PC-9 (cell line): ENCODE measurements around the gene TENM4. TPM values are rescaled to one million over a fixed set of nuclear protein-coding genes. Genes with fewer than 3 reads are reported as not detected.

Experiments
- BruUV-seq: library from RNA; stranded (reverse); fragments of 400-500 nt; replicated peaks from 2 replicates; lab custom pipeline; 2021; lab: Mats Ljungman, UMichigan
- CTCF ChIA-PET: fragments of 300-600 bp; sonication (Branson Sonifier 250); formaldehyde crosslinking; loops from one replicate; lab custom pipeline; 2022; ENCODE audit warnings: antibody characterized with exemption; lab: Charles Lee
- POLR2A ChIA-PET: fragments of 300-600 bp; sonication (Branson Sonifier 250); formaldehyde crosslinking; loops from one replicate; lab custom pipeline; 2022; ENCODE audit warnings: antibody characterized with exemption; ENCODE audit not compliant: unreplicated experiment; lab: Charles Lee
- DNase-seq, 2 experiments: peaks; one replicate each; pipeline versions ENCODE4 v3.0.0 to v3.0.0-alpha.2; 2015 to 2022; ENCODE audit warnings: mixed read lengths in 1 of 2
- H2AFZ ChIP-seq: fragments of 200-600 bp; sonication (generic); 2 replicates; pipeline ENCODE4 v1.8.1; 2017; ENCODE audit warnings: antibody characterized with exemption
- H3F3A ChIP-seq: fragments of 200-600 bp; sonication (generic); 2 replicates; pipeline ENCODE4 v1.8.1; 2017; ENCODE audit warnings: antibody characterized with exemption, mild to moderate bottlenecking, low read depth; ENCODE audit not compliant: insufficient read depth
- H3K27ac ChIP-seq: fragments of 200-600 bp; sonication (generic); 2 replicates; pipeline ENCODE4 v1.6.1; 2016; ENCODE audit warnings: mixed run types
- H3K27me3 ChIP-seq: fragments of 200-600 bp; sonication (generic); 2 replicates; pipeline ENCODE4 v1.6.1; 2016; ENCODE audit warnings: low read depth, mixed run types; ENCODE audit not compliant: insufficient read depth
- H3K36me3 ChIP-seq: fragments of 200-600 bp; sonication (generic); 2 replicates; pipeline ENCODE4 v1.6.1; 2016; ENCODE audit warnings: low read depth, mixed run types
- H3K4me1 ChIP-seq: fragments of 200-600 bp; sonication (generic); replicated peaks from 2 replicates; pipeline ENCODE4 v1.6.1; 2016; ENCODE audit warnings: mixed run types; ENCODE audit not compliant: insufficient read depth
- H3K4me2 ChIP-seq: fragments of 200-600 bp; sonication (generic); 2 replicates; pipeline ENCODE4 v1.6.1; 2017; ENCODE audit warnings: mixed run types
- H3K4me3 ChIP-seq: fragments of 200-600 bp; sonication (generic); 2 replicates; pipeline ENCODE4 v1.6.1; 2016; ENCODE audit warnings: mixed run types
- H3K79me2 ChIP-seq: fragments of 200-600 bp; sonication (generic); 2 replicates; pipeline ENCODE4 v1.6.1; 2017; ENCODE audit warnings: low read depth, mixed run types
- H3K9me2 ChIP-seq: fragments of 200-600 bp; sonication (generic); 2 replicates; pipeline ENCODE4 v1.8.1; 2017; ENCODE audit warnings: mild to moderate bottlenecking; ENCODE audit not compliant: insufficient read depth
- H3K9me3 ChIP-seq: fragments of 200-600 bp; sonication (generic); 2 replicates; pipeline ENCODE4 v1.8.1; 2016; ENCODE audit warnings: low read depth; ENCODE audit not compliant: insufficient read depth
- H4K20me1 ChIP-seq: fragments of 200-600 bp; sonication (generic); 2 replicates; pipeline ENCODE4 v1.8.1; 2017; ENCODE audit not compliant: insufficient read depth
- CTCF ChIP-seq: fragments of 200-600 bp; sonication (generic); conservative IDR thresholded peaks from 2 replicates; pipeline ENCODE4 v1.6.1; 2017; ENCODE audit warnings: mixed run types, antibody characterized with exemption, mild to moderate bottlenecking, moderate library complexity
- EZH2 ChIP-seq: fragments of 200-600 bp; sonication (generic); IDR thresholded peaks from 2 replicates; pipeline ENCODE4 v1.8.0; 2017; ENCODE audit warnings: antibody characterized with exemption, low read depth
- intact Hi-C: fragments of 100-400 bp; cut with micrococcal nuclease; formaldehyde crosslinking; loops from one replicate; pipeline ENCODE4 v1.10.0; 2022; ENCODE audit not compliant: unreplicated experiment
- total RNA-seq: library from RNA; stranded (reverse); gene quantifications from 2 replicates; pipeline ENCODE4 v1.2.3, GENCODE V29; 2021

Gene TENM4
- total RNA-seq, 1 experiment from 2014 or later, result not detected

GRCh38 chr11:78630155-78630554, 810.7 kb downstream of the TENM4 start:
- no TSS peak for BruUV-seq
- H3K79me2 ChIP-seq, result no peaks in the 10 kb centered on the region
- ChIA-PET POLR2A (no interaction called here), CTCF (no interaction called here)
- no peaks in the 10 kb centered on the region for H3K36me3 ChIP-seq
- no peak for TF ChIP-seq CTCF
- no peak for TF ChIP-seq EZH2
- H3F3A ChIP-seq, result no peaks in the 10 kb centered on the region
- no peaks in the 10 kb centered on the region for H3K4me1 ChIP-seq
- no peak overlapping the region for H3K27ac ChIP-seq
- no peaks in the 10 kb centered on the region for H3K9me2 ChIP-seq
- intact Hi-C loops, result no loop called here
- H4K20me1 ChIP-seq, result no peaks in the 10 kb centered on the region
- no peak for DNase-seq
- H3K27me3 ChIP-seq, result peaks cover 80% of the 10 kb centered on the region
- H3K4me2 ChIP-seq, result no peak overlapping the region
- peaks cover 11% of the 10 kb centered on the region for H3K9me3 ChIP-seq
- no peak overlapping the region for H3K4me3 ChIP-seq
- H2AFZ ChIP-seq, result no peak overlapping the region

- Histone ChIP-seq H2AFZ (no peak overlapping the region), H3K27me3 (peaks cover 50% of the 10 kb centered on the region), H3K4me2 (no peak overlapping the region), H3F3A (no peaks in the 10 kb centered on the region), H3K36me3 (no peaks in the 10 kb centered on the region), H3K9me2 (no peaks in the 10 kb centered on the region), H3K27ac (no peak overlapping the region), H3K4me1 (no peaks in the 10 kb centered on the region), H4K20me1 (no peaks in the 10 kb centered on the region), H3K79me2 (no peaks in the 10 kb centered on the region), H3K4me3 (no peak overlapping the region), H3K9me3 (no peaks in the 10 kb centered on the region; the same call in 1 of the 2 replicates)
- BruUV-seq, result no TSS peak
- TF ChIP-seq CTCF, result no peak
- no peak for TF ChIP-seq EZH2
- ChIA-PET POLR2A (no interaction called here), CTCF (no interaction called here)
- intact Hi-C loops, result no loop called here
- DNase-seq, result no peak
Measured at GRCh38 chr11:78622666-78623065, 818.2 kb downstream of the TENM4 start.

- Histone ChIP-seq H3K79me2 (no peaks in the 10 kb centered on the region), H2AFZ (no peak overlapping the region), H3K4me3 (no peak overlapping the region), H3K4me2 (no peak overlapping the region), H4K20me1 (no peaks in the 10 kb centered on the region), H3F3A (no peaks in the 10 kb centered on the region), H3K4me1 (no peaks in the 10 kb centered on the region), H3K9me2 (no peaks in the 10 kb centered on the region), H3K27me3 (peaks cover 37% of the 10 kb centered on the region), H3K9me3 (no peaks in the 10 kb centered on the region; the same call in 1 of the 2 replicates), H3K36me3 (no peaks in the 10 kb centered on the region), H3K27ac (no peak overlapping the region)
- intact Hi-C loops, result no loop called here
- DNase-seq, result no peak
- no peak for TF ChIP-seq CTCF
- no peak for TF ChIP-seq EZH2
- ChIA-PET CTCF (no interaction called here), POLR2A (no interaction called here)
- no TSS peak for BruUV-seq
Measured at GRCh38 chr11:78620159-78620558, 820.7 kb downstream of the TENM4 start.
